Endothelial cell (in vitro differentiated cells): Measurements from ENCODE around the gene OVOL1. TPM values are rescaled to one million over a fixed set of nuclear protein-coding genes. Genes with fewer than 3 reads are reported as not detected.

Experiments
- DNase-seq: peaks from one replicate; pipeline ENCODE4 v3.0.0; 2021; ENCODE audit warnings: low spot score
- H3K27ac Mint-ChIP-seq: one replicate; pipeline ENCODE4 v1.8.0; 2021; ENCODE audit warnings: mixed read lengths, inconsistent platforms; ENCODE audit not compliant: unreplicated experiment
- H3K27me3 Mint-ChIP-seq: one replicate; pipeline ENCODE4 v1.8.0; 2021; ENCODE audit warnings: mild to moderate bottlenecking, moderate library complexity, mixed read lengths, inconsistent platforms; ENCODE audit not compliant: unreplicated experiment
- H3K36me3 Mint-ChIP-seq: one replicate; pipeline ENCODE4 v1.8.0; 2021; ENCODE audit warnings: mild to moderate bottlenecking, low read depth, mixed read lengths, inconsistent platforms; ENCODE audit not compliant: unreplicated experiment
- H3K4me1 Mint-ChIP-seq: one replicate; pipeline ENCODE4 v1.8.0; 2021; ENCODE audit warnings: mild to moderate bottlenecking, mixed read lengths, inconsistent platforms; ENCODE audit not compliant: unreplicated experiment
- H3K4me3 Mint-ChIP-seq: one replicate; pipeline ENCODE4 v1.8.0; 2021; ENCODE audit warnings: mild to moderate bottlenecking, mixed read lengths, inconsistent platforms; ENCODE audit not compliant: unreplicated experiment
- H3K9me3 Mint-ChIP-seq: one replicate; pipeline ENCODE4 v1.8.0; 2021; ENCODE audit warnings: mixed read lengths, inconsistent platforms; ENCODE audit not compliant: unreplicated experiment
- total RNA-seq: library from RNA; stranded (reverse); fragmentation: NEBNext Ultra II Directional; extraction: Animal tissue kit (Norgen Biotek cat#: 25700); gene quantifications from one replicate; pipeline ENCODE4 v1.2.1, GENCODE V29; 2021; ENCODE audit not compliant: unreplicated experiment
- TF ChIP-seq, protein P1 (sequence below): fragments of 200-600 bp; sonication (generic); IDR thresholded peaks from one replicate; pipeline ENCODE4 v1.5.0; 2021; ENCODE audit warnings: antibody characterized with exemption; ENCODE audit not compliant: unreplicated experiment

The OVOL1 gene
- total RNA-seq, 1 donor from 2014 or later, result not detected

GRCh38 chr11:65773784-65774411, 13.0 kb upstream of the OVOL1 start:
- no peak for DNase-seq
- no peaks in the 10 kb centered on the region for H3K36me3 Mint-ChIP-seq
- TF ChIP-seq, protein P1, sequence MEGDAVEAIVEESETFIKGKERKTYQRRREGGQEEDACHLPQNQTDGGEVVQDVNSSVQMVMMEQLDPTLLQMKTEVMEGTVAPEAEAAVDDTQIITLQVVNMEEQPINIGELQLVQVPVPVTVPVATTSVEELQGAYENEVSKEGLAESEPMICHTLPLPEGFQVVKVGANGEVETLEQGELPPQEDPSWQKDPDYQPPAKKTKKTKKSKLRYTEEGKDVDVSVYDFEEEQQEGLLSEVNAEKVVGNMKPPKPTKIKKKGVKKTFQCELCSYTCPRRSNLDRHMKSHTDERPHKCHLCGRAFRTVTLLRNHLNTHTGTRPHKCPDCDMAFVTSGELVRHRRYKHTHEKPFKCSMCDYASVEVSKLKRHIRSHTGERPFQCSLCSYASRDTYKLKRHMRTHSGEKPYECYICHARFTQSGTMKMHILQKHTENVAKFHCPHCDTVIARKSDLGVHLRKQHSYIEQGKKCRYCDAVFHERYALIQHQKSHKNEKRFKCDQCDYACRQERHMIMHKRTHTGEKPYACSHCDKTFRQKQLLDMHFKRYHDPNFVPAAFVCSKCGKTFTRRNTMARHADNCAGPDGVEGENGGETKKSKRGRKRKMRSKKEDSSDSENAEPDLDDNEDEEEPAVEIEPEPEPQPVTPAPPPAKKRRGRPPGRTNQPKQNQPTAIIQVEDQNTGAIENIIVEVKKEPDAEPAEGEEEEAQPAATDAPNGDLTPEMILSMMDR, result no peak
- no peak overlapping the region for H3K4me3 Mint-ChIP-seq
- no peak overlapping the region for H3K27ac Mint-ChIP-seq
- peaks cover 7% of the 10 kb centered on the region for H3K27me3 Mint-ChIP-seq
- H3K9me3 Mint-ChIP-seq, result no peaks in the 10 kb centered on the region
- no peaks in the 10 kb centered on the region for H3K4me1 Mint-ChIP-seq

DNA sequence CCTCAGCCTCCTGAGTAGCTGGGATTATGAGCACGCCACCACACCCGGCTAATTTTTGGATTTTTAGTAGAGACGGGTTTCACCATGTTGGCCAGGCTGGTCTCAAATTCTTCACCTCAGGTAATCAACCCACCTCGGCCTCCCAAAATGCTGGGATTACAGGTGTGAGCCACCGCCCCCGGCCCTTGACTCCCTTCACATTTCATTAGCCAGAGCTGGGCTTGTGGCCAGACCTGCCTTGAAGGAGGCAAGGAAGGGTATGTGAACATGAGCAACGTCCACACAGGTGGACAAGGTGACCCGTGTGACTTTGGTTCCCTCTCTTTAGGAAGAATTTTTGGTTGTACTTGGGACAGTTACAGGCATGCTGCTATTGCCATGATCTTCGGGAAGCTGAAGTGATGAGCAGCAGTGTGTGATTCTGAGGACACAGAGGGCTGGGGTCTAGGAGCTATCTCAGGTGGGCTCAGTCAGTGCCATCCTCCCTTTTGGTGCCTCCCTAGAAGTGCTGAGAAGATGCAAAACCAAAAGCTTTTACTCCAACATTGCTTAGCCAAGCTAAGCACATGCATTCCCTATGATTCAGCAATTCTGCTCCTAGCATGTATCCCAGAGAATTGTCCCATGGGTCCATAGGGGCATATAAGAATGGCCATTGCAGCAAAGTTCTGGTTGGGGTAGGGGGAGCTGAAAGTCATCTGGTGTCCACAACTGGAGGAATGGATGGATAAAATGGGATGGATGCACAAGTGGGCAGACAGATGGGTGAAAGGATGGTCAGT, 12.1 kb upstream of the OVOL1 start:
- DNase-seq, result no peak
- TF ChIP-seq, protein P1, result no peak
- H3K36me3 Mint-ChIP-seq, result no peaks in the 10 kb centered on the region
- peaks cover 7% of the 10 kb centered on the region for H3K27me3 Mint-ChIP-seq
- no peak overlapping the region for H3K27ac Mint-ChIP-seq
- no peaks in the 10 kb centered on the region for H3K9me3 Mint-ChIP-seq
- no peaks in the 10 kb centered on the region for H3K4me1 Mint-ChIP-seq
- no peak overlapping the region for H3K4me3 Mint-ChIP-seq

DNA sequence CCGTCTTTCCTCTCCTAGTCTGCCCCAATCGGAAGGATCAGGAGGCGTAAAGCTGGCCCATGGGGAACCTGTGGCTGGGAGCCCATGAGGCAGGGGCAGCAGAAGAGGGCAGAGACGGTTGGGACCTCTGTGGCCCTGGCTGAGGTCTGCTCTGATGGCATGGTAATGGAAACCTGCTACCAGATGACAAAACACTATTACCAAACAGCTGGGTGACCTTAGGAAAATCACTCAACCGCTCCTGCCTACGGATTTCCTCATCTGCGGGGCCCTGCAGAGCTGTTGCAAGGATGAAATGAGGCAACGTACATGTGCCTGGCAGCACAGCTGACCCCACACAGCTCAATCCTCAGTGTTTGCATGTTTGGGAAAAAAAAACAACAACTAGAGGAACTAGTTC, 10.7 kb upstream of the OVOL1 start:
- no peak for DNase-seq
- TF ChIP-seq, protein P1, result no peak
- Mint-ChIP-seq H3K27ac (no peak overlapping the region), H3K4me3 (no peak overlapping the region), H3K27me3 (peaks cover 7% of the 10 kb centered on the region), H3K4me1 (no peaks in the 10 kb centered on the region), H3K36me3 (no peaks in the 10 kb centered on the region), H3K9me3 (no peaks in the 10 kb centered on the region)

DNA sequence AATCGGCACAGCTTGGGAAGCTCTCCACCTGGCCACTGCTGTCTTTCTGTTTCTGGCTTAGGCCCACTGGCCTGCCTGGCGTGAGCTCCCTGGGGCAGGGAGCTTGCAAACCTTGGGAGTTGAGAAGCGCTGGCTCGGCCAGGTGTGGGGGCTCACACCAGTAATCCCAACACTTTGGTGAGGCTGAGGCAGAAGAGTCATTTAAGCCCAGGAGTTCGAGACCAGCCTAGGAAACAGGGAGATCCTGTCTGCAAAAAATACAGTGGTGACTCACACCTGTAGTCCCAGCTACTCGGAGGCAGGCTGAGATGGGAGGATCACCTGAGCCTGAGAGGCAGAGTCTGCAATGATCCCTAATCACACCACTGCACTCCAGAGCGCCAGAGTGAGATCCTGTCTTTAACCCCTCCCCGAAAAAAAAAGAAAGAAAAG, 10.1 kb upstream of the OVOL1 start:
- Mint-ChIP-seq H3K4me1 (no peaks in the 10 kb centered on the region), H3K27ac (no peak overlapping the region), H3K27me3 (peaks cover 7% of the 10 kb centered on the region), H3K9me3 (no peaks in the 10 kb centered on the region), H3K4me3 (no peak overlapping the region), H3K36me3 (no peaks in the 10 kb centered on the region)
- TF ChIP-seq, protein P1, result no peak
- no peak for DNase-seq

DNA sequence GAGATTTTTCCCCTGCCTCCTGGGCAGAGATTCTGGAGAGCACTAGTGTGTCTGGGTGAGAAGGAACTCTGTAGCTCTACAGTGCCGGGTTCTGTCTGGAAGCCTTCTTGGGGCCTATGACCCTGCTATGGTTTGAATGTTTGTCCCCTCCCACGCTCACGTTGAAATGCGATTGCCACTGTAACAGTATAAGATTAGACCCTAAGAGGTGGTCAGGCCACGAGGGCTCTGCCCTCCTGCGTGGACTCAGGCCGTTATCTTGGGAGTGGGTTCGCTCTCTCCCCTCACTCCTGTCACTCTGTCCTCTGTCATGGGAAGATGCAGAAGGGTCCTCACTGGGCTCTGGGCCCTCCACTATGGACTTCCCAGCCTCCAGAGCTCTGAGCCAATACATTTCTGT, 9.6 kb upstream of the OVOL1 start:
- no peaks in the 10 kb centered on the region for H3K9me3 Mint-ChIP-seq
- H3K4me3 Mint-ChIP-seq, result no peak overlapping the region
- H3K4me1 Mint-ChIP-seq, result no peaks in the 10 kb centered on the region
- H3K27me3 Mint-ChIP-seq, result peaks cover 7% of the 10 kb centered on the region
- H3K36me3 Mint-ChIP-seq, result no peaks in the 10 kb centered on the region
- no peak overlapping the region for H3K27ac Mint-ChIP-seq
- TF ChIP-seq, protein P1, result no peak
- DNase-seq, result no peak
